HepG2 (cell line): ENCODE data around the gene VGLL1. TPM values are rescaled to one million over a fixed set of nuclear protein-coding genes. Genes with fewer than 3 reads are reported as not detected.

Source experiments
- ATAC-seq: fragments of 200-7000 bp; cut with Tn5 transposase; 3 replicates; pipeline ENCODE4 v1.9.1; 2020; ENCODE audit warnings: mild to moderate bottlenecking, moderate library complexity
- BruUV-seq: library from RNA; stranded (reverse); fragments of 400-500 nt; replicated peaks from 2 replicates; lab custom pipeline; 2021; lab: Mats Ljungman, UMichigan
- CTCF ChIA-PET: fragments of 300-600 bp; formaldehyde crosslinking; extraction: SDS; loops from one replicate; lab custom pipeline; 2021; ENCODE audit warnings: low total read pairs, inconsistent platforms, low intra/inter-chr PET ratio; lab: Yijun Ruan, JAX
- POLR2A ChIA-PET: fragments of 350-600 bp; sonication (Branson Sonifier 250); formaldehyde crosslinking; loops from one replicate; lab custom pipeline; 2020; ENCODE audit warnings: antibody characterized with exemption, inconsistent platforms; lab: Yijun Ruan, JAX
- DNase-seq: peaks from one replicate; pipeline ENCODE4 v3.0.0-alpha.2; 2015; ENCODE audit warnings: low spot score
- FAIRE-seq: peaks from 3 replicates; lab custom pipeline; 2011; peaks lifted over from hg19 to GRCh38; lab: Jason Lieb, UNC
- H2AFZ ChIP-seq: one replicate; pipeline ENCODE4 v1.6.1; 2011; ENCODE audit warnings: low read length, inconsistent platforms
- H3K27ac ChIP-seq: fragments of 300-600 bp; 3 replicates; pipeline ENCODE4 v1.8.0; 2011; ENCODE audit warnings: mixed run types, mild to moderate bottlenecking, mixed read lengths, low read length, inconsistent platforms; ENCODE audit not compliant: insufficient read depth; ENCODE audit errors: extremely low read length
- H3K27me3 ChIP-seq, 2 experiments: fragments of 200-600 bp in 1 of 2; 2 replicates in 1 of 2; 3 replicates in 1 of 2; pipeline versions ENCODE4 v1.6.0 to v1.8.0; 2011; ENCODE audit warnings: low read length in 2 of 2, mild to moderate bottlenecking in 2 of 2, moderate library complexity in 2 of 2, inconsistent platforms in 1 of 2; ENCODE audit not compliant: insufficient read depth in 2 of 2, control insufficient read depth in 1 of 2
- H3K36me3 ChIP-seq, 2 experiments: fragments of 200-600 bp in 1 of 2; replicated peaks in 1 of 2; 2 replicates in 1 of 2; 3 replicates in 1 of 2; pipeline versions ENCODE4 v1.5.1 to v1.8.0; 2011; ENCODE audit warnings: low read length in 2 of 2, inconsistent platforms in 1 of 2; ENCODE audit not compliant: insufficient read depth in 2 of 2, control insufficient read depth in 1 of 2
- H3K4me1 ChIP-seq: 2 replicates; pipeline ENCODE4 v1.5.1; 2012; ENCODE audit warnings: low read length, inconsistent platforms; ENCODE audit not compliant: insufficient read depth
- H3K4me2 ChIP-seq: 2 replicates; pipeline ENCODE4 v1.6.0; 2011; ENCODE audit warnings: low read depth, low read length, inconsistent platforms
- H3K4me3 ChIP-seq, 3 experiments: fragments of 200-600 bp in 1 of 3; sonication (generic), shearing (Covaris generic) in 1 of 3; replicated peaks in 1 of 3; 2 replicates each; pipeline ENCODE4 v1.5.1; 2011 to 2016; ENCODE audit warnings: low read length in 3 of 3, inconsistent platforms in 2 of 3, low read depth in 2 of 3, mild to moderate bottlenecking in 2 of 3, control low read depth in 1 of 3, mixed read lengths in 1 of 3; ENCODE audit not compliant: insufficient read depth in 1 of 3
- H3K79me2 ChIP-seq: one replicate; pipeline ENCODE4 v1.6.1; 2011; ENCODE audit warnings: low read length, inconsistent platforms; ENCODE audit not compliant: insufficient read depth
- H3K9ac ChIP-seq: 2 replicates; pipeline ENCODE4 v1.6.0; 2011; ENCODE audit warnings: mild to moderate bottlenecking, low read depth, low read length, inconsistent platforms; ENCODE audit not compliant: insufficient read depth
- H3K9me3 ChIP-seq: 2 replicates; pipeline ENCODE4 v1.5.1; 2012; ENCODE audit warnings: mild to moderate bottlenecking, low read length
- H4K20me1 ChIP-seq: 2 replicates; pipeline ENCODE4 v1.6.0; 2011; ENCODE audit warnings: inconsistent platforms, mild to moderate bottlenecking, low read length, moderate library complexity; ENCODE audit not compliant: insufficient read depth
- CEBPZ ChIP-seq: IDR thresholded peaks from 2 replicates; pipeline ENCODE4 v1.6.1; 2012; ENCODE audit warnings: low read length, improper control_type of control experiment
- EEA1 ChIP-seq: sonication (generic); formaldehyde crosslinking; IDR thresholded peaks from 2 replicates; pipeline ENCODE4 v1.5.1; 2020; ENCODE audit warnings: mild to moderate bottlenecking, missing genetic modification reagents, borderline replicate concordance
- JDP2 ChIP-seq: sonication (generic); formaldehyde crosslinking; IDR thresholded peaks from 2 replicates; pipeline ENCODE4 v1.8.1; 2022; ENCODE audit warnings: missing genetic modification reagents, borderline replicate concordance
- LCORL ChIP-seq, 2 experiments: fragments of 450-650 bp in 1 of 2; sonication (generic) in 1 of 2; formaldehyde crosslinking in 1 of 2; IDR thresholded peaks; 2 replicates each; pipeline versions ENCODE4 v1.5.0 to v1.6.1; 2017 to 2020; ENCODE audit warnings: antibody characterized with exemption in 1 of 2, missing genetic modification reagents in 1 of 2
- MTF1 ChIP-seq: sonication (generic); formaldehyde crosslinking; IDR thresholded peaks from 2 replicates; pipeline ENCODE4 v1.5.0; 2020; ENCODE audit warnings: missing genetic modification reagents
- MXD1 ChIP-seq: sonication (generic); formaldehyde crosslinking; IDR thresholded peaks from 2 replicates; pipeline ENCODE4 v1.4.0; 2020; ENCODE audit warnings: mild to moderate bottlenecking, missing genetic modification reagents
- PCBP2 ChIP-seq: fragments of 200-400 bp; formaldehyde crosslinking; optimal IDR thresholded peaks from 2 replicates; pipeline ENCODE3; 2018; ENCODE audit warnings: low read length, low read depth; ENCODE audit not compliant: poor library complexity, severe bottlenecking
- PITX1 ChIP-seq: sonication (generic); formaldehyde crosslinking; IDR thresholded peaks from 2 replicates; pipeline ENCODE4 v1.5.1; 2020; ENCODE audit warnings: mild to moderate bottlenecking, missing genetic modification reagents
- RCOR2 ChIP-seq: IDR thresholded peaks from 2 replicates; pipeline ENCODE4 v1.6.1; 2016; ENCODE audit warnings: missing biosample characterization, missing genetic modification reagents
- SALL2 ChIP-seq: sonication (generic); formaldehyde crosslinking; IDR thresholded peaks from 2 replicates; pipeline ENCODE4 v1.8.1; 2023; ENCODE audit warnings: mild to moderate bottlenecking, missing genetic modification reagents, inconsistent platforms
- ZNF607 ChIP-seq: sonication (generic); formaldehyde crosslinking; IDR thresholded peaks from 2 replicates; pipeline ENCODE4 v1.5.1; 2020; ENCODE audit warnings: missing genetic modification reagents, mild to moderate bottlenecking, borderline replicate concordance
- ZNF761 ChIP-seq: sonication (generic); formaldehyde crosslinking; conservative IDR thresholded peaks from 2 replicates; pipeline ENCODE4 v1.4.0; 2020; ENCODE audit warnings: mild to moderate bottlenecking, missing genetic modification reagents
- WGBS: methylation state at CpG from one replicate; pipeline ENCODE4 v1.1.6; 2017; ENCODE audit warnings: low lambda C conversion rate; 5-methylcytosine and 5-hydroxymethylcytosine counted together
- in situ Hi-C: cut with HindIII; loops from 2 replicates; pipeline ENCODE4 v1.10.0; 2017; ENCODE audit warnings: low pct_unique_long_range_greater_than_20kb; ENCODE audit not compliant: extremely low pct_ligation_motif_present
- intact Hi-C: fragments of 100-400 bp; cut with micrococcal nuclease; formaldehyde crosslinking; loops from one replicate; pipeline ENCODE4 v1.10.0; 2022; ENCODE audit not compliant: unreplicated experiment
- polyA plus RNA-seq, 8 experiments: library from polyadenylated mRNA; depleted of rRNA in 3 of 8; stranded (reverse) in 7 of 8; unstranded in 1 of 8; fragments of >200 nt; fragmentation: Illumina TruSeq in 4 of 8; extraction: Trizol in 4 of 8; gene quantifications; 2 replicates each; pipeline versions ENCODE4 v1.2.1 to v1.2.3, GENCODE V29; 2011 to 2016; ENCODE audit warnings: low read depth in 4 of 8, missing spikeins in 1 of 8, mixed read lengths in 1 of 8; ENCODE audit not compliant: insufficient read depth in 1 of 8
- total RNA-seq, 5 experiments: library from RNA; depleted of rRNA; stranded (reverse); fragments of >200 nt; fragmentation: Illumina TruSeq; extraction: Trizol; gene quantifications; 2 replicates each; pipeline ENCODE4 v1.2.3, GENCODE V29; 2016; ENCODE audit warnings: low read depth in 1 of 5
- TF ChIP-seq, protein P1 (sequence below): sonication (generic); formaldehyde crosslinking; IDR thresholded peaks from 2 replicates; pipeline ENCODE4 v1.5.1; 2020; ENCODE audit warnings: mild to moderate bottlenecking, missing genetic modification reagents
- TF ChIP-seq, protein P2 (sequence below): sonication (generic); formaldehyde crosslinking; IDR thresholded peaks from 2 replicates; pipeline ENCODE4 v1.8.0; 2022; ENCODE audit warnings: mild to moderate bottlenecking, missing genetic modification reagents, moderate library complexity

Gene VGLL1
- total and polyA plus RNA-seq, 2 of the 13 experiments (the other 11 are each of a cell fraction or from before 2014, with no cell fraction given) = not detected

- FAIRE-seq (no peak), DNase-seq (no peak), ATAC-seq (no peak)
- Histone ChIP-seq H3K4me2 (no peak overlapping the region), H2AFZ (no peak overlapping the region), H3K27ac (no peak overlapping the region), H3K4me3 (no peak overlapping the region), H3K79me2 (no peaks in the 10 kb centered on the region), H3K9me3 (no peaks in the 10 kb centered on the region), H4K20me1 (no peaks in the 10 kb centered on the region), H3K4me1 (no peaks in the 10 kb centered on the region), H3K27me3 (no peaks in the 10 kb centered on the region), H3K36me3 (no peaks in the 10 kb centered on the region), H3K9ac (no peak overlapping the region)
- ChIA-PET CTCF (no interaction called here), POLR2A (no interaction called here)
- in situ Hi-C loops (no loop called here), intact Hi-C loops (no loop called here)
- BruUV-seq = no TSS peak
- 4% methylated on average over 5 of the region's 5 CpGs for WGBS
- TF ChIP-seq, protein P1, sequence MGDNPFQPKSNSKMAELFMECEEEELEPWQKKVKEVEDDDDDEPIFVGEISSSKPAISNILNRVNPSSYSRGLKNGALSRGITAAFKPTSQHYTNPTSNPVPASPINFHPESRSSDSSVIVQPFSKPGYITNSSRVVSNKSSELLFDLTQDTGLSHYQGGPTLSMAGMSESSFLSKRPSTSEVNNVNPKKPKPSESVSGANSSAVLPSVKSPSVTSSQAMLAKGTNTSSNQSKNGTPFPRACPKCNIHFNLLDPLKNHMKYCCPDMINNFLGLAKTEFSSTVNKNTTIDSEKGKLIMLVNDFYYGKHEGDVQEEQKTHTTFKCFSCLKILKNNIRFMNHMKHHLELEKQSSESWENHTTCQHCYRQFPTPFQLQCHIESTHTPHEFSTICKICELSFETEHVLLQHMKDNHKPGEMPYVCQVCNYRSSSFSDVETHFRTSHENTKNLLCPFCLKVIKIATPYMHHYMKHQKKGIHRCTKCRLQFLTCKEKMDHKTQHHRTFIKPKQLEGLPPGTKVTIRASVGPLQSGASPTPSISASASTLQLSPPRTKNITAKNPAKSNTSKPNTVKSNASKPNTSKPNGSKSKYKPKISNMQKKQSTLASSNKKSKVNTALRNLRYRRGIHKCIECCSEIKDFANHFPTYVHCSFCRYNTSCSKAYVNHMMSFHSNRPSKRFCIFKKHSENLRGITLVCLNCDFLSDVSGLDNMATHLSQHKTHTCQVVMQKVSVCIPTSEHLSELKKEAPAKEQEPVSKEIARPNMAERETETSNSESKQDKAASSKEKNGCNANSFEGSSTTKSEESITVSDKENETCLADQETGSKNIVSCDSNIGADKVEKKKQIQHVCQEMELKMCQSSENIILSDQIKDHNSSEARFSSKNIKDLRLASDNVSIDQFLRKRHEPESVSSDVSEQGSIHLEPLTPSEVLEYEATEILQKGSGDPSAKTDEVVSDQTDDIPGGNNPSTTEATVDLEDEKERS = no peak
- TF ChIP-seq ZNF761 = no peak
- TF ChIP-seq MXD1 (CRISPR knock-in tag) = no peak
- TF ChIP-seq EEA1 (CRISPR knock-in tag) = no peak
- TF ChIP-seq SALL2 = no peak
- no peak for TF ChIP-seq MTF1 (CRISPR knock-in tag)
- TF ChIP-seq PITX1 = no peak
- no peak for TF ChIP-seq CEBPZ
- no peak for TF ChIP-seq JDP2 (CRISPR knock-in tag)
- no peak for TF ChIP-seq LCORL (IDR thresholded peaks at IDR 0.05)
- no peak for TF ChIP-seq LCORL (CRISPR knock-in tag; IDR thresholded peaks at IDR 0.05)
- TF ChIP-seq RCOR2 = no peak
- no peak for TF ChIP-seq ZNF607 (CRISPR knock-in tag)
- no peak for TF ChIP-seq PCBP2
- TF ChIP-seq, protein P2, sequence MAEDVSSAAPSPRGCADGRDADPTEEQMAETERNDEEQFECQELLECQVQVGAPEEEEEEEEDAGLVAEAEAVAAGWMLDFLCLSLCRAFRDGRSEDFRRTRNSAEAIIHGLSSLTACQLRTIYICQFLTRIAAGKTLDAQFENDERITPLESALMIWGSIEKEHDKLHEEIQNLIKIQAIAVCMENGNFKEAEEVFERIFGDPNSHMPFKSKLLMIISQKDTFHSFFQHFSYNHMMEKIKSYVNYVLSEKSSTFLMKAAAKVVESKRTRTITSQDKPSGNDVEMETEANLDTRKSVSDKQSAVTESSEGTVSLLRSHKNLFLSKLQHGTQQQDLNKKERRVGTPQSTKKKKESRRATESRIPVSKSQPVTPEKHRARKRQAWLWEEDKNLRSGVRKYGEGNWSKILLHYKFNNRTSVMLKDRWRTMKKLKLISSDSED = no peak
Observed at GRCh38 chrX:136488706-136489105, 43.3 kb upstream of the VGLL1 start.
